ENCODE measurements around the gene KRTAP10-11. TPM values are rescaled to one million over a fixed set of nuclear protein-coding genes. Genes with fewer than 3 reads are reported as not detected.

KRTAP10-11 gene
- total RNA-seq, 1 experiment from 2014 or later: not detected

DNA sequence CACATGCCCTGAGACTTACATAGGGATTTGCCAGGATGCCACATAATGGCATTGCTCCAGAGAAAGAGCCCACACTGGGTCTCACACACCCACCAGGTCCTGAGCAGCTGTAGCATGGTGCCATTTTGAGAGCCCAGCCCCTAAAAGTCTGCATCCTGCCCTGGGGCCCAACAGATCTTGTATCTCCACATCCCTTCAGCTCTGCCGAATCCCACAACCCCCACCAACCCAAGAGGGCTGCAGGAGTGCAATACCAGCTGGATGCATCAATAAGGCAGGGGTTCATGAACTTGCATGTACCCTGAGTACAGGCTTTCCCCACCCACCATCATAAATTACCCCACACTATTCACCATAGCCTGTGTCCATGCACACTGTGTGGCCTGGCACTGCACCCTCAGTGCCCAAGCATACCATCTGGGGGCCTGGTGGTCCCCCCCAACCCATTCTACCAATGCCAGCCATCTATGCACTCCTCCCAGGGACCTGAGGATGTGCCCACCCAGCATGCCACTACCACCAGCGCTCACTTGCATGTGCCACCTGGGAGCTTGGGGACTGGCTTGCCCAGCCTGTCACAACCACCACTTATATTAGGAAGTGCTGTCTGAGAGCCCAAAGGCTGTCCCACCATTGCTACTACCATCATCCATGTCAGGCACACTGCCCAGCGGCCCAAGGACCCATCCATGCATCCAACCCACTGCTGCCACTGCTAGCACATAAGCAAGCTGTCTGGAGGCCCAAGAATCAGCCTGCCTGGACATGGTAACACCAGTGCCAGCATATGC, 24.6 kb downstream of the KRTAP10-11 start:
- Mint-ChIP-seq H3K9me3 (ENCODE audit: unreplicated experiment) (peaks cover 33% of the 10 kb centered on the region), H3K36me3 (ENCODE audit: insufficient read depth, unreplicated experiment) (no peaks in the 10 kb centered on the region), H3K27me3 (ENCODE audit: insufficient read depth, unreplicated experiment) (peaks cover 26% of the 10 kb centered on the region), H3K4me1 (ENCODE audit: low read depth, unreplicated experiment) (no peaks in the 10 kb centered on the region), H3K4me3 (ENCODE audit: unreplicated experiment) (no peak overlapping the region), H3K27ac (ENCODE audit: unreplicated experiment) (no peak overlapping the region)
- intact Hi-C loops (cut with micrococcal nuclease; ENCODE audit: unreplicated experiment): no loop called here
- Histone ChIP-seq H3K4me3 (ENCODE audit: low read depth, low read length) (no peak overlapping the region), H3K27me3 (replicated peaks; ENCODE audit: control insufficient read depth, insufficient read depth, low read length) (no peaks in the 10 kb centered on the region), H3K4me1 (no peaks in the 10 kb centered on the region), H3K36me3 (ENCODE audit: control insufficient read depth, insufficient read depth, low read length) (no peaks in the 10 kb centered on the region), H3K9me3 (peaks cover 17% of the 10 kb centered on the region; the same call in 1 of the 2 replicates)
- TF ChIP-seq, protein P1, sequence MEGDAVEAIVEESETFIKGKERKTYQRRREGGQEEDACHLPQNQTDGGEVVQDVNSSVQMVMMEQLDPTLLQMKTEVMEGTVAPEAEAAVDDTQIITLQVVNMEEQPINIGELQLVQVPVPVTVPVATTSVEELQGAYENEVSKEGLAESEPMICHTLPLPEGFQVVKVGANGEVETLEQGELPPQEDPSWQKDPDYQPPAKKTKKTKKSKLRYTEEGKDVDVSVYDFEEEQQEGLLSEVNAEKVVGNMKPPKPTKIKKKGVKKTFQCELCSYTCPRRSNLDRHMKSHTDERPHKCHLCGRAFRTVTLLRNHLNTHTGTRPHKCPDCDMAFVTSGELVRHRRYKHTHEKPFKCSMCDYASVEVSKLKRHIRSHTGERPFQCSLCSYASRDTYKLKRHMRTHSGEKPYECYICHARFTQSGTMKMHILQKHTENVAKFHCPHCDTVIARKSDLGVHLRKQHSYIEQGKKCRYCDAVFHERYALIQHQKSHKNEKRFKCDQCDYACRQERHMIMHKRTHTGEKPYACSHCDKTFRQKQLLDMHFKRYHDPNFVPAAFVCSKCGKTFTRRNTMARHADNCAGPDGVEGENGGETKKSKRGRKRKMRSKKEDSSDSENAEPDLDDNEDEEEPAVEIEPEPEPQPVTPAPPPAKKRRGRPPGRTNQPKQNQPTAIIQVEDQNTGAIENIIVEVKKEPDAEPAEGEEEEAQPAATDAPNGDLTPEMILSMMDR (IDR thresholded peaks at IDR 0.05; ENCODE audit: insufficient read depth in 1 of 2, low read depth in 1 of 2, low read length in 1 of 2, severe bottlenecking in 1 of 2, unreplicated experiment in 1 of 2): no peak
- no peak for DNase-seq
- POLR2A ChIA-PET: no interaction called here
- no TSS peak for BruUV-seq (replicated peaks)
- CTCF ChIA-PET: no interaction called here

DNA sequence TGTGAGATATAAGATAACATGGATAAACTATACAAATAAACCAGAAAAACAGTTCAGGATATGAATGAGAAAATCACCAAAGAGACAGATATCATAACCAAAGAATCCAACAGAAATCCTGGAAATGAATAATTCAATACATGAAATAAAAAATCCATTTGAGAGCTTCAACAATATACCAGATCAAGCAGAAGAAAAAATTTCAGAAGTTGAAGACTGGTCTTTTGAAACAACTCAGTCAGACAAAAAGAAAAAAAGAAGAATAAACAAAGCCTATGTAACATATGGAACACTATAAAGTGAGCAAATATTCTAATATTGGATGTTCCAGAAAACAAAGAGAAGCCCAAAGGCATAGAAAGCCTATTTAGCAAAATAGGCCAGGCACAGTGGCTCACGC, 25.7 kb downstream of the KRTAP10-11 start:
- Mint-ChIP-seq H3K4me1 (ENCODE audit: low read depth, unreplicated experiment) (no peaks in the 10 kb centered on the region), H3K9me3 (ENCODE audit: unreplicated experiment) (peaks cover 33% of the 10 kb centered on the region), H3K27me3 (ENCODE audit: insufficient read depth, unreplicated experiment) (peaks cover 31% of the 10 kb centered on the region), H3K36me3 (ENCODE audit: insufficient read depth, unreplicated experiment) (no peaks in the 10 kb centered on the region), H3K27ac (ENCODE audit: unreplicated experiment) (no peak overlapping the region), H3K4me3 (ENCODE audit: unreplicated experiment) (no peak overlapping the region)
- intact Hi-C loops (cut with micrococcal nuclease; ENCODE audit: unreplicated experiment): loop anchor here (2.0 kb wide), 1 partner anchor 25 kb away; the partner anchor contains the start of gene KRTAP10-12
- no peak for DNase-seq
- no peaks in the 10 kb centered on the region for H3K4me1 ChIP-seq
- H3K9me3 ChIP-seq: peaks cover 17% of the 10 kb centered on the region; the same call in 1 of the 2 replicates
- no peak overlapping the region for H3K4me3 ChIP-seq (ENCODE audit: low read depth, low read length)
- no TSS peak for BruUV-seq (replicated peaks)
- H3K36me3 ChIP-seq (ENCODE audit: control insufficient read depth, insufficient read depth, low read length): no peaks in the 10 kb centered on the region
- no peaks in the 10 kb centered on the region for H3K27me3 ChIP-seq (replicated peaks; ENCODE audit: control insufficient read depth, insufficient read depth, low read length)
- TF ChIP-seq, protein P1 (IDR thresholded peaks at IDR 0.05; ENCODE audit: insufficient read depth in 1 of 2, low read depth in 1 of 2, low read length in 1 of 2, severe bottlenecking in 1 of 2, unreplicated experiment in 1 of 2): no peak
- CTCF ChIA-PET: no interaction called here
- POLR2A ChIA-PET: no interaction called here

GRCh38 chr21:44677881-44678280, 31.7 kb downstream of the KRTAP10-11 start:
- Histone ChIP-seq H3K4me1 (no peaks in the 10 kb centered on the region), H3K36me3 (ENCODE audit: control insufficient read depth, insufficient read depth, low read length) (no peaks in the 10 kb centered on the region), H3K4me3 (ENCODE audit: low read depth, low read length) (no peak overlapping the region), H3K9me3 (peaks cover 9% of the 10 kb centered on the region; the same call in 1 of the 2 replicates), H3K27me3 (replicated peaks; ENCODE audit: control insufficient read depth, insufficient read depth, low read length) (no peaks in the 10 kb centered on the region)
- peaks cover 39% of the 10 kb centered on the region for H3K27me3 Mint-ChIP-seq (ENCODE audit: insufficient read depth, unreplicated experiment)
- intact Hi-C loops (cut with micrococcal nuclease; ENCODE audit: unreplicated experiment): no loop called here
- H3K36me3 Mint-ChIP-seq (ENCODE audit: insufficient read depth, unreplicated experiment): no peaks in the 10 kb centered on the region
- H3K4me1 Mint-ChIP-seq (ENCODE audit: low read depth, unreplicated experiment): no peaks in the 10 kb centered on the region
- no peak overlapping the region for H3K27ac Mint-ChIP-seq (ENCODE audit: unreplicated experiment)
- peaks cover 16% of the 10 kb centered on the region for H3K9me3 Mint-ChIP-seq (ENCODE audit: unreplicated experiment)
- POLR2A ChIA-PET: no interaction called here
- TF ChIP-seq, protein P1 (IDR thresholded peaks at IDR 0.05; ENCODE audit: insufficient read depth in 1 of 2, low read depth in 1 of 2, low read length in 1 of 2, severe bottlenecking in 1 of 2, unreplicated experiment in 1 of 2): no peak
- no peak overlapping the region for H3K4me3 Mint-ChIP-seq (ENCODE audit: unreplicated experiment)
- BruUV-seq (replicated peaks): no TSS peak
- CTCF ChIA-PET: no interaction called here
- no peak for DNase-seq

Data from Caco-2 (cell line).